ENCODE results near the gene SH2D3C.

The SH2D3C gene

DNA sequence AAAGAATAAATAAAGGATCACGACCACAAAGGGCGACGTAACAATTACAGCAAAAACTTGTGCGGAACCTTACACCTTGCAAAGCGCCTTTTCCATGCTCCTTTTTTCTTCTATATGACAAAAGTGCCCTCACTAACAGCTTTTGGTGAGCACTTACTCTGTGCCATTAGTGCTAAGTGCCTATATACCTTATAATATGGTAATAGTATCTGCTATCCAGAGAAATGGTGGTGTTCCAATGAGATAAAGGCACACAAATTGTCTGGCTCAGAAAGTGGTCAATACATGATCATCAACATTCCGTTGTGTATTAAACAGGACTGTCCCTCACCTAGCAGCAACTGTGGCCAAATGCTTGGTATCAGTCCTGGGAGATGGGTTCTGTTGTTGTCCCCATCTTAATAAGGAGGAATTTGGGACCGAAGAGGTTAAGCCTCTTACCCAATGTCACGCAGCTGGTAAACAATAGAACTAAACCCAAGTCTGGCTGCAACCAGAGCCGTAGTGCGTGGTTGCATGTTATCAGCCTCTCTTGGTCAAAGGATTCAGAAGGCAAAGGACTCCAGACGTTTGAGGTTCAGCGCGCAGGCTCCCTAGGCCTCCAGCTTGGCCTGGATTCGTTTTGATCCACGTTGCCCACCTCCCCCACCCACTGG lies 42.8 kb downstream of the SH2D3C start:
- DNase-seq: no peak

DNA sequence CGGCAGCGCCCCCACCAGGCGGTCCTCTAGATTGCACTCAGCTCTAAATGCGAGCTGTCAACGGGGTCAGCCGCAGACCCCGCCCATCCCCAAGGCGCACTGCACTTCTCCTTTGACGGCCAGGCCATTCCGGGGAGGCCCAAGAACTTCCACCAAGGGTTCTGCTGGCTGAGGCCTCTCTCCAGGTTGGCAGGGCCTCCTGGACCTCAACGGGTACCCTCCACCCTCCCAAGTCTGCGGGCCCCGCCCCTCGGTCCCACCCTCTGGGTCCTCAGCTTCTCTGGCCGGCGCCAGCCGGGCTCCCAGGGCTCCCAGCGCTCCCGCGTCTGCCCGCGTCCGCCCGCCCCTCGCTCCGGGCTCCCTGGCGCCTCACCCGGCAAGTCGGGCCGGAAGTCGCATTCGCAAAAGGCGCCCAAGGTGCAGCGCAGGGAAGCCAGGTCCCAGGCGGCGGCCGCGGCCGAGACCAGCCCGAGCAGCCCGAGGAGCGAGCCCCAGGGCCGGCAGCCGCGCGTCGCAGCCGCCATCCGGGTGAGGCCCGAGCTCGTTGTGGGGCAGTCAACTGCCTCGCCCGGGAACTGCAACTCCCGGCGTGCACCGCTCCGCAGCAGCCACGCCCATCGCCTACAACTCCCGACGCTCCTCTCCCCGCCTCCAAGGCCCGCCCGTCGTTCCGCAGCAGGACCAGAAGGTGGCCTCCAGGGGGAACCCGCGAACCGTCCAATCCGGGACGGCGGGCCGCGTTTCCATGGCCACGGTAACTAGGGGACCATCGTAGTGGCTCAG lies 43.5 kb downstream of the SH2D3C start, which contains the start of gene TOR2A:
Gene TOR2A, minus strand, starts transcription at position 548 of the 783 bp plus-strand sequence. Its CDS starts 24 bp downstream, at position 524.
- DNase-seq: peak; percentile 98

DNA sequence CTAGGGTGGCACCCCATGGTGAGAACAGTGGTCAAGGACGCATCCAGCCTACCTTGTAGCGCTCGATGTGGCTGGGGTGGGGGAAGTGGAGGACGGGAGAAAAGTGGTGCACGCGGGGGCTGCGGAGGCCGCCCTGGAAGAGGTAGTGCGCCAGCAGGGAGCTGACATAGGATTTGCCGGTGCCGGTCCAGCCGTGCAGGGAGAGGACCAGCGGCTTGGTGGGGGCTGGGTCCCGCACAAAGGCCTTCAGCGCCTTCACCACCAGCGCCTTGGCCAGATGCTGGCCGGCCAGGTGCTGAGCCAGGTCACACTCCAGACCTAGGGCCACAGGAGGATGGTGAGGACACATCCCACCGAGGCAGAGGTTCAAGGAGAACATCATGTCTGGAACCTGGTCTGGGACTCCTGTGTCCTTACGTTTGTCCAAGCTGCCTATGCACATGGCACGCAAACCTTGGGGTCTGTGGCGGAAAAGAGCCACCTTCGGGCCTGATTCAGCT lies 44.2 kb downstream of the SH2D3C start:
- peak; percentile 92 for DNase-seq

DNA sequence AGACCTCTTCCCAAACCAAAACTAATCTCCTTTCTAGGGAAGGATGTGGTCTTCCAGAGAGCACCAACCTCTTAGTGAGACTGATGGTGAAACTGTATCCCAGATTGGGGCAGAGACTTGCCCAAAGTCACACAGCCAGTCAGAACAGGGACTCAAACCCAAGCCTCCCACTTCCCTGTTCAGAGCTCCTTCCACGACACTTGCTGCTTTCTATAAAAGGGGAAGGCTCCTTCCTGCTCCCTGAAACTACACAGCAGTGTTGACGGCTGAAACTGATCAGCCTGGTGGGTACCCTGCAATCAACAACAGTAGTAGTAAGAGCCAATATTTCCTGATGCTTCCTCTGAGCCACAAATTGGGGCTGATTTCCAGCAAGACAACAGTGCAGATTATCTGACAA lies 44.9 kb downstream of the SH2D3C start:
- DNase-seq: no peak

DNA sequence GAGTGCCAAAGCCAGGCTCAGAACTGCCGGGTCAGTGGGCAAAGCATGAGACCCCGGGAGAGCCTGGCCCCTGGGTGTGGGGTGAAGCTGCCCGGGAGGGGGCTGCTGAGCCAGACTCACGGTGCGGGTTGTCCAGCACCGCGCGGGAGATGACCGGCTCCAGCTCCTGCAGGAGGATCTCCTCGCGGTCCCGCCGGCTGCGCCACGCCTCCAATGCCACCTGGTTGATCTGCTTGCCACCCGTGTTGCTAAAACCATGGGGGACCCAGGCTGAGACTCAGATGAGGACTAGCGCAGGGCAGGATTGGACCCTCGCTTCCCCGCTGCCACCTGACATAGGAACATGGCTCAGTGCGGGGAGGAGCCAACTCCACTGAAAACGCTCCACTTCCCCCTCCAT lies 46.0 kb downstream of the SH2D3C start:
- DNase-seq: no peak

DNA sequence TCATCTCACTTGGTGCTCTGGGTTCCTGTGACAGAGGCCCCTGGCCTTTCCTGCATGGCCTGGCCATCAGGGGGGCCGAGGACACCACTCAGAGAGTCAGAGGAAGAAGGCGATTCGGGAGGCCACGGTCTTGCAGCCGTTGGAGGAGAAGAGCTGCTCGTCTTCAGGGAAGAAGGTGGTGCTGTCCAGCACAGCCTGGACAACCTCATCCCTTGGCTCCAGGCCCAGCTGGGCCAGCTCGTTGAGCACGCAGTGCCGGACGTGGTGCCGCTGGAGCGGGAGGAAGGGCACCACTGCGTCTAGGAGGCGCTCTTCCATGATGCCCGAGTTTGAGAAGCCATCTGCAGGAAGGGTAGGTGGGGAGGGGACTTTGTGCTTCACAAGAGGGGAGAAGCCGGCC lies 46.5 kb downstream of the SH2D3C start:
- no peak for DNase-seq

DNA sequence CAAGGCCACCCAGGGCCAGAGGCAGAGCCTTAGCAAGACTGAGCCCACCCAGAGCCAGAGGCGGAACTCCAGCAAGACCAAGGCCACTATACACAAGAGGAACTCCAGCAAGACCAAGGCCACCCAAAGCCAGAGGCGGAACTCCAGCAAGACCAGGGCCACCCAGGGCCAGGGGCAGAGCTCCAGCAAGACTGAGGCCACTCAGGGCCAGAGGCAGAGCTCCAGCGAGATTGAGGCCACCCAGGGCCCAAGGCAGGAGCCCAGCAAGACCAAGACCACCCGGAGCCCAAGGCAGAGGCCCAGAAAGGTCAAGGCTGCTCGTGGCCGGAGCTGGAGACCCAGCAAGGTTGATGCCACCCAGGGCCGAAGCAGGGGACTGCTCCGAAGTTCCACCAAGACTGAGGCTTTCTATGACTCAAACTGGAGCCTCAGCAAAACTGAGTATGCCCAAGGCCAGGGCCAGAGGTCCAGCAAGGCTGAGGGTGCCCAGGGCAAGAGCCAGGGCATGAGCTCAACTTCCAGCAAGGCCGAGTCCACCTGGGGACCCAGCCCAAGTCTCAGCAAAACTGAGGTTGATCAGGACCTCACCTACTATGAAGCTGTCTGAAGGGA lies 47.6 kb downstream of the SH2D3C start:
- DNase-seq: no peak

DNA sequence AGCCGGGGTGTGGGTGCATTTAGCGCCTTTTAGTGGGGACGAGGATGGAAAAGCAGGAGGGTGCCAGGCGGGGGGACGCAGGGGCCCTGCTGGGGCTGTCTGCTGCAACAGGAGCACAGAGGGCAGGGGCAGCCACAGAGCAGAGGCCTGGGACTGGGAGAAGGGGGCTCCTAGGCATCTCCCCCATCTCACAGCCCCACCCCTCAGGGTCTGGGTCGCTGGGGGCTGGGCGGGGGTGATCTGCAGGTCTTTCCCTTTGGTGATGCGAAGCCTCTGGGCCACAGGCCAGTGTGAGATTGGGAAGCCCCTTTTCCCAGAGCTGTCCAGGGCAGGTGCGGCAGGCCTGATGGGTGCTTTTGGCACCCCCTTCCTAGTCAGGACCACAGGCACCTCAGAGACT lies 48.2 kb downstream of the SH2D3C start:
- DNase-seq: no peak

DNA sequence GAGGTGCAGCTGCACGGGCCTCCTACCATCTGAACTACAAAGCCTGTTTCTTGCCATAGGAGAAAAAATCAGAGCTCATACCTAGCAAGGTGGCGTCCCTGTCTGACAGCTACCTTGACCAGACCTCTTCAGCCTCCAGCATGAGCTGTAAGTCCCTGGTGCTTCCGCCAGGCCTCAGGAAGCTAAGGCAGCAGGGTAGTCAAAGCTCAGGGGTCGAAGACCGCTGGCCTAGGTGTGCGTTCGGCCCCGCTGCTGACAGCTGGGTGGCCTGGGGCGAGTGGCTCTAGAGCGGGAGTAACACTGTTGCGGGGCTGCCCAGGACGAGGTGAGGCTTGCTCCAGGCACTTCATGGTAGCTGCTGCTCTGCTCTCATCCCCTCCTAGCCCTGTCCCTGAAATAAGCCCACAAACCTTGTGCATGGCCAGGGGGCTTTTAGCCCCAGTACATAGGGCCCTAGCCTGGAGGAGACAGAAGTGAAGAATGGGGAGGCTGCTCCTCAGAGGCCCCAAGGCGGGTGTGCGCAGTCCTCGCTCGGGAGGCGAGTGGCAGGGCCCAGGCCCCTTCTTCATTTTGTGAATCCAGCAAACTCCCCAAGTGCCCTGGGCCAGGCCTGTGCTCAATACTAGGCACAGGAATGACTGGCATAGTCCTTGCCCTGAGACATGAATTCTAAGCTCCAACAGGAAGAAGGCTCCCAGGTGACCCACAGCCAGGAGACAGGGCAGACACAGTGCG lies 48.8 kb downstream of the SH2D3C start:
- DNase-seq: no peak

DNA sequence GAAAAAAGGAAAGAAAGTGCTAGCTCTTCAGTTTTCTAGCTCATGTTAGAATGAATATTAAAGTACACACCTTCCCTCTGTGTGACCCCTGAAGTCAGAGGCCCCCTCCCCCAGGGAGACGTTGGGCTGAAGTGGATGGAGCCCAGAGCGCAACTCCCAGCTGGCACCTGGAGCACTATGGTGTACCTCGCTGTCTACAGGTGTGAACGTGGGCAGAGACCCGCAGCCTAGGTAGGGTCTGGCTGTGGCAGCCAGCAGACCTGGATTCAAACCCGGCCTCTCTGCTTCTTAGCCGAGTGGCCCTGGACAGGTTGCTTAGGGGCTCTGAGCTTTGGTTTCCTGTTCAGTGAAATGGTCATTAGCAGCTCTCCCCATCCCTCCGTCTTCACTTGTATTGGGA lies 49.7 kb downstream of the SH2D3C start:
- no peak for DNase-seq

DNA sequence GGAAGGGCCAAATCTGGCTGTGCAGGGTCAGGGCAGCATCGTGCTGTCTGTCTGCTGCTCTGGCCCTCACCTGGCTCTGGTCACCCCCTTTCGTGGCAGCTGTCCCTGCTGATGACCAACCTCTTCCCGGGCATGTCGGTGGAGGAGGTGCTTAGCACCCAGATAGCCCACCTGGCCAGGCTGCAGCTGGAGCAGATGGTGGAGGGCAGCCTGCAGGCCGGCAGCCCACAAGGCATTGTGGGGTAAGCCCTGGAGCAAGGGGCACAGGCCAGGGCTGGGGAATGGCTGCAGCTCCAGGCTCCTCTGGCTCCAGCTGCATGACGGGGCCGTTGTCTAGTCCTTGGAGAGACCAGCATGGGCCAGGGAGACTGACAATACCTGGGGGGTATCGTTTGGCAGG lies 51.6 kb downstream of the SH2D3C start:
- DNase-seq: no peak

DNA sequence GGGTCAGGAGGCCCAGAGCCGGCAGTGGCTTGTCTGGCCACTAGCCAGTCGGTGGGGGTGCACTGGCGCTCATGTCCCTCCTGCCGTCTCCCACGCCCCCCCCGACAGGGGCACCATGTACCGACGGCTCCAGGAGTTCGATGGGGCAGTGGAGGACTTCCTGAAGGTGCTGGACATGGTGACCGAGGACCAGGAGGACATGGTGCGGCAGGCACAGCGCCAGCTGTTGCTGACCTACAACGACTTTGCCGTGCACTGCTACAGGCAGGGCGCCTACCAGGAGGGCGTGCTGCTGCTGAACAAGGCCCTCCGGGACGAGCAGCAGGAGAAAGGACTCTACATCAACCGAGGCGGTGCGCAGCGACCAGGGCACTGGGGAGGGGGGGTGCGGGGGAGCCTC lies 54.5 kb downstream of the SH2D3C start:
- no peak for DNase-seq

DNA sequence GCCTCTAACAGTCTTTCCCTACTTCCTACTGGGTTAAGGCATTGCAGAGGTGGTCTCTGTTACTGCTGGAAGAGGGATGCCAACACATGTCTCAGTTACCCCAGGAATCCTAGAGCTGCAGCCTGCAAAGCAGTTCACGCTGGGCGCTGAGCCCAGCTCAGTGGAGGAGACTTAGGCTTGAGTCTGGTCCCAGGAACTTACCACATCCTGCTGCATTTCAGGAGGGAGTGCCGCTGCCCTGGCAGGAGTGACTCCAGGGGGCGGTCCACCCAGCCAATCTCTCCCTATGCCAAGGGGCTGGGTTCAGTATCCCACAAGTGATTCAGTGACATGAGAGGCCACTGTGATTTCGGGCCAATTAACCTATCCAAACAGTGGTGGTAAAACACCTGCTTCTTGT lies 55.0 kb downstream of the SH2D3C start:
- no peak for DNase-seq

DNA sequence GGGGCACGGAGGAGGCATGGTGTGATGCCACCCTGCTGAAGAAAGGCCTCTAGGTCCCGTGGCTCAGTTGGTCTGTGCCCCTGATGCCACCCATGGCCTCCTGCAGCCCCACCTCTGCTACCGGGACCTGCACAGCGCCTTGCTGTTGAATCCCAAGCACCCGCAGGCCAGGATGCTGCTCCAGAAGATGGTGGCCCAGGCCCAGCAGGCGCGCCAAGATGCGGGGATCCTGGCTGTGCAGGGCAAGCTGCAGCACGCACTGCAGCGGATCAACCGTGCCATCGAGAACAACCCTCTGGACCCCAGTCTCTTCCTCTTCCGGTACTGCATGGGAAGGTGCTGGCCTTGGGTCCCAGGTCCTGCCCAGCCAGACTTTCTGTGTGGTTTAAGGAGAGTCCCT lies 55.5 kb downstream of the SH2D3C start:
- DNase-seq: no peak

DNA sequence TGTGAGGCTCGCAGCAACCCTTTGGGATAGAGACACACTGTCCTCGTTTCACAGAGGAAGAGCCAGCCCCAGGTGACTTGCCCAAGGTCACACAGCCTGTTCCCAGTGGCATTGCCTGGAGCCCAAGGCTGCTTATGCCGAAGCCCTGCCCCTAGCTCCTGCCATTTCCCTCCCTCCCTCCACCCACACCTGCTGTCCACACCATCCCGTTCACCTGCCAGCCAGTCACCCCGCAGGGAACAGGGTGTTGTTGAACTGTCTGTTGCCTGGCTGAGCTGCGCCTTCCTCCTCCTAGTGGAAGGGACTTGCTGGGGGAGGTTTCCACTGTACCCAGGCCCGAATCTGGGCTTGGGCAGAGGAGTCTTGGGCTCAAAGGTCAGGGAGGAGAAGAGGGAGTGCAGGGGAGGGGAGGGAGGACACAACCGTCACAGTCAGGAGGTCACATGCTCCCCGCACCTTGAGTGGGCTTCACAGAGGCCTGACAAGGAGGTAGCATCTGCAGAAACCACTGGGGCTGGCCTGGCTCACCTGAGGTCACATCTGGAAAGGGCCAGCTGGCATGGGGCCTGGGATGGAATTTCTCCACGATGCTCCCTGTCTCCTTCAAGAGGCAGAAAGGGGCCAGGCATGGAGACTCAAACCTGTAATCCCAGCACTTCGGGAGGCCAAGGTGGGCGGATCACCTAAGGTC lies 56.3 kb downstream of the SH2D3C start:
- DNase-seq: no peak

DNA sequence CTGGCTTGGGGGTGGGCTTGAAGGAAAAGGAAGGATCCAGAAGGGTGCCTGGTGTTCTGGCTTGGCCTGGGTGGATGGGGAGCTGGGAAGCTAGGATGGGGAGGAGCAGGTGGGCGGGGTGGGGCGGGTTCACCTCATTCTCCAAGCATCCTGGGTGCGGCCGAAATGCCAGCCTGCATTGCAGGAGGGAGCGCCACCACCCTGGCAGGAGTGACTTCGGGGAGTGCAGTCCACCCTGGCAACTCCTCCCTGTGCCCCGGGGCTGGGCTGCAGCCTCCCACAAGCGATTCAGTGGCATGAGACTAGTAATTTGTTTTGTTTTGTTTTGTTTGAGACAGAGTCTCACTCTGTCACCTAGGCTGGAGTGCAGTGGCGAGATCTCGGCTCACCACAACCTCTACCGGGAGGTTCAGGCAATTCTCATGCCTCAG lies 57.1 kb downstream of the SH2D3C start:
- no peak for DNase-seq

DNA sequence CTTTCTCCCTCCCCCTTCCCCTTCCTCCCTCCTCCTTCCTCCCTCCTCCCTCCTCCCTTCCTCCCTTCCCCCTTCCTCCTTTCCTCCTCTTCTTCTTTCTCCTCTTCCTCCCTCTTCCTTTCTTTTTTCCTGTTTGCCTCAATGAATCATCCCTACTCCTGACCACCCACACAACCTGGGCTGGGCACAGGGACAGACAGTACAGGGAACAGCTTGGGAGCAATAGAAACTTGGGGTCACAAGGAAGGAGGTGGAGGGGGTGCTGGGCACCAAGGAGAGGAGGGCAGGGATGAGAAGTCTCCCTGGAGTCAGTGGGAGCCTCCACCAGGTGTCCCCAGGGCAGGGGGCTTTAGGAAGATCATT lies 57.6 kb downstream of the SH2D3C start:
- no peak for DNase-seq

DNA sequence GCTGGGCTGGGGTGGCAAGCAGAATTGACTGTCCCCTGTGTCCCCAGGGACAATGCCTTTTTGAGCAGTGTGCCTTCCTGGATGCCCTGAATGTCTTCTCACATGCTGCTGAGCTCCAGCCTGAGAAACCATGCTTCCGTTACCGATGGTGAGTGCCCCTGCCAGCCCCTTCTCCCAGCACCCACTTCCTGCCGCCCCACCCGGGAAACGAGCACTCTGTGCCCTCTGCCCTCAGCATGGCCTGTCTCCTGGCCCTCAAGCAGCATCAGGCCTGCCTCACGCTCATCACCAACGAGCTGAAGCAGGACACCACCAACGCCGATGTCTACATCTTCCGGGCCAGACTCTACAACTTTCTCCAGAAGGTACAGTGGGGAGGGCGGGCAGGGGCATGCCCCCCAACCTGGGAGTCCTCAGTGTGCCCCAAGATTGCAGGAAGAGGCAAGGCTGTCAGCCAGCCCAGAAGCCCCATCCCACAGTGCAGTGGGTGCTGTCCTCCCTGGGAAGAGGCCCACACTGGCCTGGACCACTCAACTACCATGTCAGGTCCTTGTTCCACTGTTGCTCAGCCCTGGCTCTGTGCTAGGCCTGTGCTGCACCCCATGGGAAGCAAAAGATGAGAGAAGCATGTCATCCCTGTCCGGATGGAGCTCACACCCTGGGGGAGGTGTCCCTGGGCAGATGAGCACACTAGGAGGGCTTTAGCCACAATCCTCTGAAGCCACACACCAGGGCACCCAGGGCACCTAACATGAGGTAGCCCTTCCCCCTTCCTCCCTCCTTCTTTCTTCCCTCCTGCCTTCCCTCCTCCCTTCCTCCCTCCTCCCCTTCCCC lies 58.2 kb downstream of the SH2D3C start:
- DNase-seq: no peak

DNA sequence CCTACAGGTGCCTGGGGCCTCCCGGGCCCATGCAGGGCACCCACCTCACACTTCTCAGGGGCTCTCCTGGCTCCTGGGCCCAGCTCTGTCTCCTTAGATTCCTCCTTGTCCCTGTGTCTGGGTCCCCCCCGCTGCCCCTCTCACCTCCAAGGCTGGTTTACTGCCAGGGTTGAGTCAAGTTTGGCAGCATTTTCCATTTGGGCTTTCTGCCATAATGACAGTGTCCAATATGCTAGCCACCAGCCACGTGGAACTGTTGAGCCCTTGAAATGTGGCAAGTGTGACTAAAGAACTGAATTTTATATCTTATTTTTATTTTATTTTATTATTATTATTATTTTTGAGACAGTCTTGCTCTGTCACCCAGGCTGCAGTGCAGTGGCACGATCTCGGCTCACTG lies 60.7 kb downstream of the SH2D3C start:
- DNase-seq: no peak

DNA sequence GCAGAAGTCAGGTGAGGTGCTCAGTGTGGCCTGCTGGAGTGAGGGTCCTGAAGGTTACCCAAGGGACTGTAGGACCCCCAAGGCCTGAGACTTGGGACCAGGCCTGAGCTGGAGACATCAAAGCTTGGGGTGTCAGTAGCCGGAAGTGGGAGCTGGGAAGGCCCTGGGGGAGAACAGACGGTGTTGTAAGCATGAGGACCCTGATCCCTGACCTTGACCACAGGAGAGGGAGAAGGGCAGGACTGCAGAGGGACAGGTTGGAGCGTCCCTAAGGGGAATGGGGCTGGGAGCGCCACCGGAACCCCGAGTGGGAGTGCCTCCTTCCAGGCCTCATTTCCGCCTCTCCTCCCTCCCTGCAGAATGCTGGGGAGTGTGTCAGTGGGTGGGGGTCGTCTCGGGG lies 62.1 kb downstream of the SH2D3C start:
- no peak for DNase-seq

DNA sequence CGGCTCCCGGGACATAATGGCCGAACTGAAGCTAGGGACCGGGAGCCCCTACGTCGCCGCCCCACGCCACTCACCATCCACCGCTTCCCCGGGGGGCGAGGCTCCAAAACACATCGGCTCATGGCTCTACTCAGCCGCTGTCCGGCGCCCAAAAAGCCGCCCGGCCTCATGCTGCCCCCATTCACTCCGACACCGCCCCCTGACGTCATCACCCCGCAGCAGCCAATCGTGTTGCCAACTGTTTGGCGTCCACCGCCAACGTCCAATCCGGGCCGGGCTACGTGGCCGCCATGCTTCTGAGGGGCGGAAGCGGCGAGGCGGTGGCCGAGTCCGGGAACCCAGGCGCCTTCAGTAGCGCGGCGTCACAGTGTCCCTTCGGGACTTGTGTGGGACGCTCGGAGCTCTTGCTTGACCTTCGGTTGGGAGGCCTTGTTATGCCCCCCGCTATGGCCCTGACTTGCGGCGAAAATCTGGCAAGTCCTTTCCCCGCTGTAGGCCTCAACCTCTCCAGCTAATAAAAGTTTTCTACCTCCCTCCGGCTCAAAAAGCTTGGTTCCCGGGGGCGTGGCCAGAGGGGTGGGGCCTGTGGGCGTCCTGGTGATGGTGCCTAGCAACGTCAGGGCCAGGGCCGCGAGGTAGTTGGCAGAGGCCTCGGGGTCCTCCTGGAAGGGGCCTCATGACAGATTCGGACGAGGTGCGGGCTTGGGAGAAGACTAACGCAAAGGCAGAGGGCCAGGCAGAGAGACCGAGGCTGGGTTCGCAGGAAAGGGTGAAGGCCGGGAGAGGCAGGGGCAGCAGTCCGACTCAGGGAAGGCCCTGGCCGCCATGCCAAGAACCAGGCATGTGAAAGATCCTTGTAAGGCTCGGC lies 62.8 kb downstream of the SH2D3C start, which contains the start of the genes PTRH1 and TTC16:
Gene PTRH1, minus strand, starts transcription at position 194 of the 868 bp plus-strand sequence. Its CDS starts 24 bp downstream, at position 170.
Gene TTC16, plus strand, starts transcription at position 610 of the 868 bp plus-strand sequence. Its CDS starts 67 bp downstream, at position 677.
- peak; percentile 98 for DNase-seq

Data from activated CD4-positive, alpha-beta T cell treated with anti-CD3 and anti-CD28 coated beads, Interleukin-2, Interleukin-6, amounts not matched to agents 100 ng/mL and 50 ng/mL, durations not matched to agents 16 hours and 8 hours (primary cell).